GM18498 (cell line): ENCODE data around the gene AMDHD1.

Experiments used
- ATAC-seq: cut with Tn5 transposase; IDR thresholded peaks from one replicate; pipeline ENCODE4 v1.9.1; 2021; ENCODE audit warnings: mild to moderate bottlenecking, moderate library complexity; ENCODE audit not compliant: unreplicated experiment

The AMDHD1 gene

DNA sequence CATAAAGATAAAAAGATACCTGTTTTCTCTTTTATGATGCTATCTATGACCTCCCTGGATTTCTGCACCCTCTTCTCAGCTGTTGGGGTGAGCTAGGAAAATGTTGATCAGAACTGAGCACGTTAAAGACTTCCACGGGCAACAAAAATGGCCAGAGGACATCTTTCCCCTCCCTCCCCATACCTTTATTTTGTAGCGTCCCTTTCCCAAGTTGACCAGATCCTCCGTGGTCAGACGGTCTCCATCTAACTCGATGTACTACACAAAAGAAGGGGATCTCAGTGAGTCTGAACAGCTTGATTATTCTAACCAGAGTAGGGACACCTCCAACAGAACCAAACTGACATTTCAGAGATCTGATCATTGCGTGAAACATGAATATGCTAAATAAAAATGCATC, 50.8 kb downstream of the AMDHD1 start:
- no peak for ATAC-seq

- no peak for ATAC-seq
These were observed 51.3 kb downstream of the AMDHD1 start for GRCh38 chr12:95994476-95994875.

GRCh38 chr12:95995238-95996031, 52.3 kb downstream of the AMDHD1 start:
- no peak for ATAC-seq

GRCh38 chr12:95996034-95996658, 53.0 kb downstream of the AMDHD1 start, which contains the start of gene HAL:
HAL (minus strand) TSS chr12:95996344; CDS start chr12:95995910, 434 bp downstream.
- no peak for ATAC-seq

GRCh38 chr12:95997276-95997675, 54.1 kb downstream of the AMDHD1 start:
- ATAC-seq: no peak

- no peak for ATAC-seq
These were observed 54.9 kb downstream of the AMDHD1 start for GRCh38 chr12:95997911-95998510.

- peak; percentile 96 for ATAC-seq
These were observed 55.6 kb downstream of the AMDHD1 start for GRCh38 chr12:95998611-95999286.

- no peak for ATAC-seq
These were observed 56.4 kb downstream of the AMDHD1 start for GRCh38 chr12:95999484-95999883.

DNA sequence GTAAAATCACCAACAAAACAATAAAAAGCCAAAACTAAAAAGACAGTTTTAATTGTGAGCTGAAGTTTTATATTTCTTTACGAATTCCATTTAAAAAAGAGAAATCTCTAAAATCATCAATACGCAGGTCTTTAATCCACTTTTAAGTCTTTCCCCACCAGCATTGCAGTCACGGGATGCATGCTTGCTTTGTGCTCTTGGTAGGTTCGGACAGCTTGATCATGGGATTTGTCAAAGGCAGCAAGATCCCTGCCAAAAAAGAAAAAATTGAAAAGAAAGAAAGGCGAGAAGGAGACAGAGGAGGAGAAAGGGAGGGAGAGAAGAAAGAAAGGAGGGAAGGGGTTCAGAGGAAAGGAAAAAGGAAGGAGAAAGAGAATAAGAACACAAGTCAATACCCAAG, 57.7 kb downstream of the AMDHD1 start:
- no peak for ATAC-seq

- no peak for ATAC-seq
These were observed 63.6 kb downstream of the AMDHD1 start for GRCh38 chr12:96006727-96007126.

- no peak for ATAC-seq
These were observed 64.6 kb downstream of the AMDHD1 start for GRCh38 chr12:96007729-96008128.

DNA sequence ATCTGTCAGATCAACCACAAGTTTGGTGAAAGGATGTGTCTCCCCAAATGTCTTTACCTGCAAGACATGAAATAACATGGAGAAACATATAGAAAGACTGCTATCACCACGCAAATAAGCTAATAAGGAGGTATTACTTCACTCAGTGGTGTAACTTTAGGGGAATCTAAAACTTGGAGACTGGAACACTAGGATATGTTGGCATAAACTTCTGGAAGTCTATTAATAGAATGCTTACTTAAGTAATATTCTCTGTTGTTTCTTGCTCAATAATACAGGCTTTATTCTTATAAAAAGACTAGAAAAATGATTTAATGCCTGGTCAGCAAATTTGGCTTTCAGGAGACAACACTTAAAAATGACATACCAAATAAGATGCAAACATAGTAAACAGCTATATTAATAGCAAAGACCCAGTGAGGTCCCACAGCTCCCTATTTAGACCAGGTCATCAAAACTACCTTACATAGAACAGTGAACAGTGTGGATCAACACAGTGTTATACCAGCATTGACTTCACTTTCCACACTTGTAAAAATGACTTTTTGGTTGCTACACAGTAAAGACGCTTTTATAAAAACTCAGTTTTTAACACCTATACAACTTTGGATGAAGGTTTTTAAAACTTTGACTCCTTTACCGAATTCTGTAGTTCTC, 71.9 kb downstream of the AMDHD1 start:
- no peak for ATAC-seq

- no peak for ATAC-seq
These were observed 72.5 kb downstream of the AMDHD1 start for GRCh38 chr12:96015672-96016071.
